GM18873 (cell line): Measurements from ENCODE around the gene RAP1A.
"Not testable (repeated sequence)": the region's sequence is repeated elsewhere in the genome, so short reads cannot be mapped to it uniquely, and the experiment has no call there.

Source experiments
- ATAC-seq: cut with Tn5 transposase; IDR thresholded peaks from one replicate; pipeline ENCODE4 v1.9.1; 2021; ENCODE audit warnings: mild to moderate bottlenecking, moderate library complexity, moderate number of reproducible peaks; ENCODE audit not compliant: unreplicated experiment, low FRiP score

The RAP1A gene

GRCh38 chr1:111596499-111596898 lies 23.1 kb upstream of the RAP1A start:
- ATAC-seq, result no peak

- ATAC-seq, result no peak
Measured at GRCh38 chr1:111597426-111597825, 22.2 kb upstream of the RAP1A start.

GRCh38 chr1:111598544-111598943 lies 21.0 kb upstream of the RAP1A start:
- ATAC-seq, result no peak

- no peak for ATAC-seq
Measured at GRCh38 chr1:111599781-111600693, 19.6 kb upstream of the RAP1A start.

- peak; percentile 59 for ATAC-seq
Measured at GRCh38 chr1:111600886-111601386, 18.7 kb upstream of the RAP1A start.

GRCh38 chr1:111602302-111602701 lies 17.3 kb upstream of the RAP1A start:
- no peak for ATAC-seq

- no peak for ATAC-seq
Measured at GRCh38 chr1:111602974-111603373, 16.6 kb upstream of the RAP1A start.

GRCh38 chr1:111603979-111604378 lies 15.6 kb upstream of the RAP1A start:
- no peak for ATAC-seq

- ATAC-seq, result no peak
Measured at GRCh38 chr1:111604931-111605330, 14.7 kb upstream of the RAP1A start.

GRCh38 chr1:111605576-111605975 lies 14.0 kb upstream of the RAP1A start:
- no peak for ATAC-seq

- ATAC-seq, result not testable (repeated sequence)
Measured at GRCh38 chr1:111606457-111607215, 13.0 kb upstream of the RAP1A start.

- not testable (repeated sequence) for ATAC-seq
Measured at GRCh38 chr1:111608528-111608927, 11.1 kb upstream of the RAP1A start.

- ATAC-seq, result no peak
Measured at GRCh38 chr1:111611986-111612385, 7.6 kb upstream of the RAP1A start.

- peak; percentile 44 for ATAC-seq
Measured at GRCh38 chr1:111615870-111616715, 3.5 kb upstream of the RAP1A start.

- ATAC-seq, result no peak
Measured at GRCh38 chr1:111618081-111618480, 1.5 kb upstream of the RAP1A start.

GRCh38 chr1:111618961-111619634 lies 491 bp upstream of the RAP1A start:
- ATAC-seq, result peak; percentile 5

- no peak for ATAC-seq
Measured at GRCh38 chr1:111620441-111620971, 917 bp downstream of the RAP1A start.

- no peak for ATAC-seq
Measured at GRCh38 chr1:111621050-111621449, 1.5 kb downstream of the RAP1A start.

- no peak for ATAC-seq
Measured at GRCh38 chr1:111622166-111622565, 2.6 kb downstream of the RAP1A start.

- ATAC-seq, result no peak
Measured at GRCh38 chr1:111624382-111624781, 4.8 kb downstream of the RAP1A start.
